GM12801 (cell line): ENCODE results near the gene MCCD1.

Experiments
- CTCF ChIP-seq: IDR thresholded peaks from one replicate; pipeline ENCODE4 v1.5.1; 2011; ENCODE audit warnings: control low read depth; ENCODE audit not compliant: insufficient read length; ENCODE audit errors: extremely low read depth

The MCCD1 gene

DNA sequence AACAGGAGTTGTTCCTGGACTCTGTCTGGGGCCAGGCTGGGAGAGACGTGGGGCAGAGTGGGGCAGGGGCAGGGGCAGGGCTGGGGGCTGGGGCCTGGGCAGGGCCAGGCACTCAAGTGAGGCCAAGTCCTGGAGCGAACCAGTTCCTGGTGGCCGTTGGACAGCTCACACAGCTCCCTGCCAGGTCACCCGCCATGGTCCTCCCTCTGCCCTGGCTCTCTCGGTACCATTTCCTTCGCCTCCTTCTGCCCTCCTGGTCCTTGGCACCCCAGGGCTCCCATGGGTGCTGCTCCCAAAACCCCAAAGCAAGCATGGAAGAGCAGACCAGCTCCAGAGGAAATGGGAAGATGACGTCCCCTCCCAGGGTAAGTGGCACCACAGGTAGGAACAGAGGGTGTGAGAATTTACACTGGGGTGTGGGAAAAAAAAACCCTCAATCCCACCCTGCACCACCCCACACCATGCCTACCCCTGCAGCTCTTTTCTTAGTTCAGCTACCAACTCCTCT is at the start of gene MCCD1:
TSS of gene MCCD1 (plus strand) at position 142 of the 508 bp plus-strand sequence. CDS start at position 195, 53 bp downstream.
- no peak for TF ChIP-seq CTCF

- no peak for TF ChIP-seq CTCF
Measured at GRCh38 chr6:31479151-31479932, 49.4 kb upstream of the MCCD1 start.

DNA sequence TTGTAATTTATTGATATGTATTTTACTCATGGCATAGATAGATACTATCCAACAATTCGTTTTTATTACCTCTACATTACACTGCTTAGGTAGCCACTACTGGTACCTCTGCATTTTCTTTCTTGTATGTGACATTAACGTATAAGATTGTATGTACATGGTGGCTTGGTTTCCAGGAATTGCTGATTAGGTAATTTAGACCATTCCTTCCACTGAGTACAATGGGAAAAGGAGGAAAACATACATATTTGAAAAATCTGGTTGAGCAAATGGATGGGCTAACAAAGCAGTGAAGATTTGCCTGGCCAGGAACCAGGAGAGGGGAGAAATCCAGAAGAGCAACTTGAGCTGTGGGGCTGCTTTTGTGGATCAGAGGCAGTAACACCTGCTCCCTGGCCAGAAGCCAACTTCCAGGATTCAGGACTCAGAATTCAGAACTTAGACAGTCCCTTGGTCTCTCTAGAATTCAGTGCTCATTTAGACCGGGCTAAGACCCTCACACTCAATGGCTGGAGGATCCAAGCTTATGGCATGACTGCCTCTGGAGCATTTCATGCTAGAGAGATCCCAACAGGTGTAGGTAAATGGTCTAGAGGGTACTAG is 48.7 kb upstream of the MCCD1 start:
- no peak for TF ChIP-seq CTCF

DNA sequence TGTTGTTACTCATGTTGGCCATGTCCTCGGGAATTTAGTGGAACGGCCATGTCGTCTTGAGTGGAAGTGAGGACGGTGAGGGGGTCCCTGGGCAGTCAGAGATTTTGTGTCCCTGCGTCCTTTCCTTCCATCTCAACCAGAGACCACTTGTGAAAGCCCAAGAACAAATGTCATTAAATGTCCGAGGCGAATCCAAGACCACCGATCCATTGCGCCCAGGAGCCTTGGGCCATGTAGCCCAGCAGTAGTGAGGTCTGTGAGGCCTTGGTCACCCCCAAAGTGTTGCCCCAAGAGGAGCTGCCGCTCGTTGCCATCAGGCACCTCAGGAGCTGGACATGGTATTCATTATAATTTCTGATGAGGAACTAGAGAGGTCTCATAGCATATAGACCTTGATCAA is 48.2 kb upstream of the MCCD1 start:
- no peak for TF ChIP-seq CTCF

- TF ChIP-seq CTCF: no peak
Measured at GRCh38 chr6:31483392-31483791, 45.4 kb upstream of the MCCD1 start.

- TF ChIP-seq CTCF: no peak
Measured at GRCh38 chr6:31485055-31485454, 43.7 kb upstream of the MCCD1 start.

- TF ChIP-seq CTCF: no peak
Measured at GRCh38 chr6:31489086-31489485, 39.7 kb upstream of the MCCD1 start.
